ENCODE measurements around the gene CDK7. TPM values are rescaled to one million over a fixed set of nuclear protein-coding genes. Genes with fewer than 3 reads are reported as not detected.

The CDK7 gene
- total RNA-seq (2022; extraction: Qiagen RNA extraction): 52.7 to 71.8 TPM (median 54.4 TPM) in 5 replicates

DNA sequence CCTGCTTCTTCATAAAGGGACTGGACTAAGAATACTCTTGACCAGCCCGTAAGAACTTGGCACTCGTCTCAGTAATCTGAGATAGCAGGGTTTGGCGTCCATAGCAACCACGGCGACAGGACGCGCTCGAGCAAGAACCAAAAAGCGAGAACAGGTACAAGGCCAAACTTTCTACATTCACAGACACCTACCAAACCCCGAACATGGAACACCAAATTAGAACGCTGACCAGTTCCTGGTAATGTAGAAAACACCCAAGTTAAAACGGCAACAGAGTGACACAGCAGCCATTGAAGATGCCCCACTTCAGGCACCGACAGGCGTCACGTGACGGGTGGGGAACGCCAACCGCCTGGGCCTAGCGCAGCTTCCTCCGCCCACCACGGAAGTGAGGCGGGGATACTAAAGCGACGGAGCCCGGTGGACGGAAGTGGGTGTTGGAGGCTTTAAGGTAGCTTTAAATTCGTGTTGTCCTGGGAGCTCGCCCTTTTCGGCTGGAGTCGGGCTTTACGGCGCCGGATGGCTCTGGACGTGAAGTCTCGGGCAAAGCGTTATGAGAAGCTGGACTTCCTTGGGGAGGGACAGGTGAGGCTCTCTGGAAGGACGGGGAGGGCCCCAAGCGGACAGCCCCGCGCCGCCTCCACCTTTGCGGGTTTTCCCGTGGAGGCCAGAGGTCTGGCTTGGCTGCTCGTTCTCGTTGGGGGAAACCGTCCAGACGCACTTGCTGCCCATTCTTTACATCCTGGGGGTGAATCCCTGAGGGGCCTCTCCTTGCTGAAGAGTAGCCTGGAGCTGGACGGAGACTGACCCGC, at the start of gene CDK7:
CDK7 (plus strand) TSS at position 430 of the 812 bp plus-strand sequence; CDS start at position 520, 90 bp downstream.

DNA sequence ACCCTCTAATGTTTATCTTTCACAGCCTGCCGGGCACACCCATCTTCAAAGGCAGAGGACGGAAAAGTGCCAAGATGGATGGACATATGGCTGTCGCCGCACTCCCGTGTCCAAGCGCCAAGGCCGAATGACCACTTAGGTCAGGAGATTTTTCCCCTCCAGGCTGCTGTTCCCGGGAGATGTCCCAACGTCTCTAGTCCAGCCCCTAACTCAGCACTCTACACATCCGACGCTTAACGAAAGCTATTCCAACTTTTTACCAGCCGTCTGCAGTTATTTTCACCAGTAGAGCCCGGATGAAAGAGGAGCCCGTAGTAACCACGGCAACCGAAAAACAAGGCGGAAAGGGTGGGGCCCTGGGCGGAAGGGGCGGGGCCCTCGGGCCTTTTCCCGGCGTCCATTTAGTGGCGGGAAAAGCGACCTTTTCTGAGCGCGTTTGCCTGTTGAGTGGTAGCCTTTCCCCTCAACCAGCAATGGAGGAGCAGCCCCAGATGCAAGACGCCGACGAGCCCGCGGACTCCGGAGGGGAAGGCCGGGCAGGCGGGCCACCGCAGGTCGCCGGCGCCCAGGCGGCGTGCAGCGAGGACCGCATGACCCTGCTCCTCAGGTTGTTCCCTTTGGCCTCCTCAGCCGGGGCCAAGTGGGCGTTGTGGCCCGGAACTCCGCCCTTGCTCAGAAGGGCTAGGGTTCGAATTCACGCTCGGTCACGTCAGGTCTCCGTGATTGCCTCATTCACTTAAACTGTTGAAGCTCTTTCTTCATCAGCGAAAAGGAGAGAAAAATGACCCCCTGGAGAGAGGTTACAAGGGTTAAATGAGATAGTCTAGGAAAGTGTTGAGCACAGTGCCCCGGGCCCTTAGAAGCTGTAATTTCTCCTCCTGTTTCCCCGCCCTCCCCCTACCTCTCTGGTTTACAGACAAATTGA, 45.3 kb upstream of the CDK7 start, which contains the start of gene CENPH:
CENPH (plus strand) TSS at position 422 of the 925 bp plus-strand sequence; CDS start at position 474, 52 bp downstream.

Other genes starting within 250 kb of the CDK7 start
- gene SLC30A5, start 140.9 kb upstream of the CDK7 start, total RNA-seq (2022; extraction: Qiagen RNA extraction): 29.7 to 35.0 TPM (median 31.0 TPM) in 5 replicates
- 244 to 287 TPM (median 273 TPM) in 5 replicates for gene CCNB1, start 67.7 kb upstream of the CDK7 start, total RNA-seq (2022; extraction: Qiagen RNA extraction)
- gene CENPH, start 45.3 kb upstream of the CDK7 start, total RNA-seq (2022; extraction: Qiagen RNA extraction): 26.0 to 31.0 TPM (median 28.8 TPM) in 5 replicates
- 2.8 to 4.0 TPM (median 3.3 TPM) in 5 replicates for gene CCDC125, start 97.9 kb downstream of the CDK7 start, total RNA-seq (2022; extraction: Qiagen RNA extraction)
- gene AK6, start 134.6 kb downstream of the CDK7 start, total RNA-seq (2022; extraction: Qiagen RNA extraction): 36.3 to 50.9 TPM (median 49.8 TPM) in 5 replicates
- 120 to 148 TPM (median 129 TPM) in 5 replicates for gene TAF9, start 134.6 kb downstream of the CDK7 start, total RNA-seq (2022; extraction: Qiagen RNA extraction)
- gene RAD17, start 134.9 kb downstream of the CDK7 start, total RNA-seq (2022; extraction: Qiagen RNA extraction): 15.7 to 18.7 TPM (median 16.3 TPM) in 5 replicates
- 2.0 to 4.3 TPM (median 2.4 TPM) in 5 replicates for gene MARVELD2, start 180.2 kb downstream of the CDK7 start, total RNA-seq (2022; extraction: Qiagen RNA extraction)

Measured in A549 treated with Hydrocortisone at 1 μM for 4 hours (cell line).